GM21576 (cell line): ENCODE results near the gene HDAC4.

Experiments
- ATAC-seq: cut with Tn5 transposase; IDR thresholded peaks from one replicate; pipeline ENCODE4 v1.9.1; 2021; ENCODE audit warnings: mild to moderate bottlenecking, moderate library complexity; ENCODE audit not compliant: unreplicated experiment

HDAC4 gene

DNA sequence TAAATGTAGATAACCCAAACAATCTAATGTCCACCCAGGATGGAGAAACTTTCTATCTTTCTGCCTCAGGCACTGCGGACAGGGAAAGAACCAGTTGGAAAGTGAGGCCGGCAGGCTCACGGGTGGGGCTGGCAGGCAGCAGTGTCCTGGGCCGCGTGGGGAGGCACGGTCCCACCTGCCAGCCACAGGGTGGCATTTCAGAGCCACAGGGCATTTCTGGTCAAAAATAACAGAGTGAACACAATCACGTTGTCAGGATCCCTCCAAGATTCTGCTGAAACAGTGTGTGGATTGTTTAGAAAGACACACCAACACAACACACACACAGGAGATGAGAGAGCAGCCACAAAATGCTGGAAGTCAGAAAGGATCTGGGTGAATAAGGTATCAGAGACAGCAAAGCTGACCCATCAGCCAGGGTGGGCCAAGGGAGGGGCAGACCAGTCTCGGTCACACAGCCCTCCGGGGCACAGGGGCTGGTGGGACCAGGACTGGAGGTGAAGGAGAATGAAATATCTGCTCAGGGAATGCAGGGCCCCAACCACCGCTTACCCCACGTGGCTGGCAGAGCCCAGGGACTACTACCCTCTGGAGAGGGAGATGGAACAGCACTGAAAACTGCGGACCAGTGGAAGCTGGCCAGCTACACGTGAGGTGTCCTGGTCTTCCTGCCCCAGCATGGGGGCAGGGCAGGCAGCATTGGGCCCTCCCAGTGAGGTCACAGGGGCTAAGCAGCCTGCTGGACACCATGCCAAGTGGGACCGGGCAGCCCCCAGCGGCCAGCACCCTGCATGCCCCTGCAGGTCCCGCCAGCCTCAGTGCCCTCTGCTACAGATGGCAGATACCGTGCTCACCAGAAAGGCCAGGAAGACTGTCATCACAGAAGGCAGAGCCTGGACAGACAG lies 173.9 kb downstream of the HDAC4 start:
- ATAC-seq: no peak

DNA sequence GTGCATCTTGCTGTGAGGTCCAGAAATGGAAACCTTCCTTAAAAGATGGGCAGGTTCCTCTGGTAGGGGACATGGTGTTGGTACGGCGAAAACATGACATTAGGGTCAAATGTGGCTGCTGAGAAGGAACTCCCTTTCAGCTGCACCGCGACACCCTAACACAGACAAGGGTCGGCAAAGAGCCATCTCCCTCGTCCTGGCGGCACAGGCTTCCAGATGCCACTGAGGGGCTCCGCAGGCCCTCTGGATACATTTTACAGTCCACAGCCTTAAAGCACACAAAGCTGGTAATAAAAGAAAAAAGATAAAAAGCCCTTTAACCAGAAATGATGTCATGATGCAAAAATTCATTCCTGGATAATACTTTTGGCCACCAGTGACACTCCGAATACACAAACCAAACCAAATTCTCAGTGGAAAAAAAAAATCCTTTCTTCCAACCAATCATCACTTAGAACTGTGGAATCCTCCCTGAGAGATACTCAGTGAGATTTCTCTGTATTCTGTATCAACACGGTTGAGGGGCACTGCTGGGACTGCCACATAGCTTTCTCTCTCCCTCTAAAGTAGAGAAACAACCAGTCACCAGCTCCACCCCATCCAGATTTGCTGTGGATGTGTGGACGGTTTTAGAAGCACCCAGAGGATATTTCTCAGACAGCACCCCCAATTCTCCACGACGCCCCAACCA lies 174.8 kb downstream of the HDAC4 start:
- ATAC-seq: no peak

DNA sequence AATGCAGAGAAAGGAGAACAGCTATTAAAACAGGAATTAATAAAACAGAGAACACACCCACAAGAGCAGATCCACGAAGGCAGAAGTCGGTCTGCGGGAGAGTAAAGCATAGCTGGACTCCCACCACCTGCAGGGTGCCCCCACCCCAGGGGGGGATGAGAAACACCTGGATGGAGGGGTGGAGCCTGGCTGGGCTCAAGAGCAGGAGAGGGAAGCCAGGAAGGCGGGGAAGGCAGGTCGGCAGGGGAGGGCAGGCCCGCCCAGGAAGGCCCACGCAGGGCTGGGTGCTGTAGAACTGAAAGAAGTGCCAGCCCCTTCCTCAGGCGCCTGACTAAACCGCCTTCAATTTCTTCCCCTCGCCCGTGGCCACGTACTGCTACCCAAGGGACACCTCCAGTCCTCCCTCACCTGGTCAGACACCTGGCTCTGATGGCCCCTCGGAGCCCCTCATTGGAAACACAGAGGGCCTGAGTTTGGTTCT lies 175.4 kb downstream of the HDAC4 start:
- no peak for ATAC-seq

DNA sequence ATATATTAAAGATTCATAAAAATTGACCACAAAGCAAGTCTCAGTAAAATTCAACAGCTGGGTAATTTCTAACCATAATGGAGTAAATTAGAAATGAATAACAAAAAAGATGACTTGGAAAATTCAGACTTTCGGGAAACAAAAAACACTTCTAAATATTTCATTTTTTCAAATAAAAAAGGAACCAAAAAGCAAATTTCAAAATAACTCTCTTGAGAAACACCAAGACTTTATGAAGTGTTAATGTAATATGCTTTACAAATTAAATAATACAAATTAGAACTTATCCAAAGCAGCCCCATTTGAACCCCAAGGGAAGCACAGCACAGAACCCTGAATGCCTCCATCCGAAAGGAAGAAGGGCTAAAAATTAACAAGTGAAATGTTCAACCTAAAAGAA lies 175.9 kb downstream of the HDAC4 start:
- ATAC-seq: no peak

DNA sequence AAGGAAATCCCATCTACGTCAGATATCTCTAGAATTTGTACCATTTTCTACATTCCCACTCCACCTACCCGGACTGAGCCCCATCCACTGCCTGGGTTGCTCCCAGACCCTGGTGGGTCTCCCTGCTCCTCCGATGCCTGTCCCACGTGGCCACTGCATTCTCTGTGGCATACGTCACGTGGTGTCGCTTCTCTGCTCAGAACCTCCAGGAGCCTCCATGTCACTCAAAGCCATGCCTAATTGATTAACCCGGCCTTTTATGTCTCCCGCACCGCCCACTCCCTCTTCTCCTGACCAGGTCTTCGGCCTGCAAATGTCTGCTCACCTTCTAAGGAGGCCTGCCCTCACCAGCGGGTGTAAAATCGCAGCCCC lies 176.6 kb downstream of the HDAC4 start:
- no peak for ATAC-seq

GRCh38 chr2:239223310-239224198 lies 177.3 kb downstream of the HDAC4 start:
- no peak for ATAC-seq

DNA sequence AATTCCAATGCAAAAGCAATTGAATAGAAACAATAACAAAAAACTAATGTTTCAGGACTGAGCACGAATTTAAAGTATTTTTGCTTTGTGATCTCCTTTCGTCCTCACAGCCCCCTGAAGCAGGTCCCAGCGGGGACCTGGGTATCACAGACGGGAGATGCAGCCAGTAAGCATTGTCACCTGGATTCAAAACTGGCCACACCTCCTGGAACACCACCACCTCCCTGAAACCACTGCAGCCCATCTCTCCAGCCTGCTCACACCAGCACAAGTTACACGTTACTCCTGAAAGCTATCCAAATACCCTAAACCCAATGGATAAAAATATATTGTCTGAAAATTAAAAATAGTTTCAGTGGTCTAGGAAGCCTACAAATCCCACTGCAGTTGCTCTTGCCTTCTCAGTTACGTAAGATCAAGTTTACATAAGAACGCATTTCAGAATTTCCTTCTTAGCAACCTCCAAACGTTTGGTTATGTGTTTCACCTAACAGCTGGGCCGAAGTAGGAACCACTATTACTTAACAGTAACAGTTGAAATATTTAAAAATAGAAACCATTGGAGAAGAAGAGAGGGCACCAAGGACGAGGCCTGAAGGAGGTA lies 178.0 kb downstream of the HDAC4 start:
- no peak for ATAC-seq

DNA sequence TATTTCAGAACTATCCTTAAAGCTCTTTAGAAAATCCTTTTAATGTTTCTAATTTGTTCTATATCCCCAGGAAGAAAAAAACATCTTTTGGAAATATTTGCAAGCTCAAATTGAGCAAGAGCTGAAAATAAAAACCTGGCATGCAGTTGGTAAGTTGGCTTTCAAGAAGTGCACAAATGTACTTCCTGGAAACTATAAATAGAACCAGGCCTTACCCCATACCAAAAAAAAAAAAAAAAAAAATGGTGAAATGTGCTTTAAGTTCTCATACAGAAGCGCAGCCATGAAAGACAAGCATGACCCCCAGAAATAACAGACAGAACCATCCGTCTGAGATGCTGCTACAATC lies 178.5 kb downstream of the HDAC4 start:
- ATAC-seq: no peak

DNA sequence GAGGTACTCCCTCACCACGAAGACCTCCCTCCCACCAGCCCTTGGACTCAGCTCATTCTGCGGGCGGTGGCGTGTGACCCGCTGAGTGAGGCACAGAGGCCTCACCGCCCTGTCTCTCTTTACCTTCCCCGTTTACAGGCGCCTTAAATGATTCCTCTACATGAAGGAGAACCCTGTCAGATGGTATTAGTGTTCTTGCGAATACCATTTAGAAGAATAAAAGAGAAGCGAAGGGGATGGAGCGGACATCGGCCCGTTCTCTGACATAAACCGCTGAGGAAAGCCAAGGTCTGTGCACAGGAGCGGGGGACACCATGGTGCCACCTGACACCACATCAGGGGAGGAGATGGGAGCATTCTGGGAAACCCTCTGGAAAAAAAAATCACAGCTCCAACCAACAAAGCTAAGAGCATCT lies 179.8 kb downstream of the HDAC4 start:
- no peak for ATAC-seq

DNA sequence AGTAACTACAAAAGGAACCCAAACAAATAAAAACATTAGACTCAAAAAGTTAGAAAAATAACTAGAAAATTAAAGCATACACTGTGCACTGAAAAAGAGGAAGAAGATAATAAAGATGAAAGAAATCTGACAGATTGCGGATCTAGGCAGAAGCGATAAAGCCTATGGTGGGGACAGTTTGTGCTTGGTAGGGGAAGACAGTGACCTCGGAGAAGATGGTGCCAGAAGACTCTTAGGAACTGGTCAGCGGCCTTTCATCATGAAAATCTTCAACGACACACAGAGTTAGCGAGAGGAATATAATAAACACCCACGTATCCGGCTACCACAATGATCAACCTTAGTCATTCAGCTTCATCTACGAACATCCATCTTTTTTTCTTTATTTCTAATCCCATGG lies 180.5 kb downstream of the HDAC4 start:
- no peak for ATAC-seq

- ATAC-seq: no peak
These were observed 184.1 kb downstream of the HDAC4 start for GRCh38 chr2:239216614-239217273.

- no peak for ATAC-seq
These were observed 184.7 kb downstream of the HDAC4 start for GRCh38 chr2:239215988-239216613.

DNA sequence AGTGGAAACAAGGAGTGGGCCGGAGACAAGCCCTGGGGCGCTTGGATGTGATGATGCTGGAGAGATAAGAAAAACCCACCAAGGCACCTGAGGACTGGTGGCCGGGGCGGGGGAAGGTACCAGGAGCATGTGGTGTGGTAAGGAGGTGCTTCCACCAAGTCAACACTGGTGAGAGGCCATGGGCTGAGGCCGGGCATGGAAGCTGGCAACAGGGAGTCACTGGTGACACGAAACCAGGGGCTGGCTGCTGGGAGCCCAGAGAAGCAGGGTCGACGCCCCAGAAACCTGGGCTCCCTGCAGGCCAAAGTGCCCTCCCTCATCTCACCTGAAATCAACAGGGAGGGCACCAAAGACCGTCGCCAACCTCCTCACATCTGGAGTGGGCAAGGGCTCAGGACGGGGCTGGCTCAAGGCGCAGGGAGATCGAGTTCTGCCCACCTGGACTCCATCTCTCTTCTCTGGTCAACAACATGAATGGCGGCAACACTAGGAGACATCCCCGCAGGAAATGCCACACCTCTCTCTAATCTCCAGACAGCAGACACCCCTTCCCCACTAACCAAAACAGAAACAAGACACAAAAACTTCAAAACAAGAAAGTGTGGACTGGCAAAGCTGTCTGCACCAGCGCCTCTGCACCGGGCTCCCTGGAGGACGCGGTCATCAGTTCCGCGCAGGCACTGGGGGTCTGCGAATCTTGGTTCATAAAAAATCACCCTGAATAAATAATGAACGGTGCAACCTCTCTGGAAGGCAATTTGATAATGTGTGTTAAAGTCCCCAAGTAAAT lies 185.5 kb downstream of the HDAC4 start:
- no peak for ATAC-seq

DNA sequence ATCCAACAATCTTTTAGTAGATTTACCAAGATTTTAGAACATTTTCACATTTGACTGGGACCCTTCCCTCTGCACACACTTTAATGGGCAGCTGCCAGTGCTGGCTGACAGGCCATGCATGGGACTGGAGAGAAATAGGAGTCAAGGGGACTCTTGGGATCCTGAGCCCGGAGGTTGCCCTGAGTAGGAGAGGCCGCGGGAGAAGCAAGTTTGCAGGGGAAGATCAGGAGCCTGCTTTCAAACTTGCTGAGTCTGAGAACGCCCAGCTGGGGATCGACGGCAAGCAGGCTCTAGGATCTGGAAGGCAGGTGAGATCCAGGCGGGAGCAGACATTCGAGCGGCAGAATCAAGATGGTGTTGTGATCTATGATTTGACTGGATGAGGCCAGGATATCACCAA lies 186.1 kb downstream of the HDAC4 start:
- ATAC-seq: no peak

DNA sequence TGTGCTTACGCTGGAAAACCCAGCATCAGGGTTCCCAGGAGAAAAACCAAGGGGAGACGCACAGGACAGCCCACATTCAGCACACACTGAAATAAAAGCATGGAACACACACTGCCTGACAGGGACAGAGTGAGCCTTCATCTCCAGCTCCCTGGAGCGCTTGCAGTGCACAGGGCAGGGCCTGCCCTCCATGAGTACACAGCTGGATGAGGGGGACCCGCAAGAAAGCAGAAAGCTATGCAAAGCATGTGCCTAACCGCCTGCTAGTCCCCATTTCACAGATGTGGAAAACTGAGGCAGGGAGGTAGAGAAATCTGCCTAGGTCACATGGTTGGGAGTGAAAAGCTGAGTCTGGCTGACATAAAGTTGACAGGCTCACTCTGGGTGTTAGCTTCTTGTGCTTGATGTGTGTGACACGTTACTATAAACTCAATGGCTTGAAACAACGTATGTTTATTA lies 187.1 kb downstream of the HDAC4 start:
- no peak for ATAC-seq

DNA sequence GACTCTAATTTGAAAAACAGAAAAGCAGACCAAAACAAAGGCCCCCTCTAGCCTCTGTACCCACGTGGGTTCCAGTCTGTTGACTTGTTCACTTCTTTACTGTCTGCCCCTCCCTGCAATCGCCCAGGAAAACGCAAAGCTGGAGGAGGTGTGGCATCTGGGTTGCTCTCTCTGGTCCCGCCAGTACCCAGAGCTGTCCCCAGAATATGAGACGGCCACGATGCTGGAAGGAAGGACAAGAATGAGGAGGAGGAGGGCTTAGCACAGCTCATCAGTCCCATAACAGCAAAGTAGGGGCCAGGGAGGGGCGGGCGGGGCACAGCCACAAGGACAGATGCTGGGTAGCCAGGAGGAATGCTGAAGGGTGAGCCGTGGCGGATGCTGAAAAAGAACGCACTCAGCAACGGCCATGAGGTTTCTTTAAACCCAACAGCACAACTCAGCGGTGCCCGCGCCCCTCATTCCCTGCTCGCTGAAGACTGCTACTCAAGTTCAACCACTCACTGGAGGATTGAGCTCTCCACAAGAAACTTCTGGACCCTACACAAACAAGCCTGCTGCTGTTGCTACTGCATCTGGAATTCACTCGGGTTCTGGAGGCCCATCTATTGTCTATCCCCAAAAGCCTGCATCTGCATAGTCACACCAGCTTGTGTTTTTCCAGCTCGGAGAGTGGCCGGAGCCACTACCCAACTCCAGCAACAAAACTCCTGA lies 187.7 kb downstream of the HDAC4 start:
- no peak for ATAC-seq

DNA sequence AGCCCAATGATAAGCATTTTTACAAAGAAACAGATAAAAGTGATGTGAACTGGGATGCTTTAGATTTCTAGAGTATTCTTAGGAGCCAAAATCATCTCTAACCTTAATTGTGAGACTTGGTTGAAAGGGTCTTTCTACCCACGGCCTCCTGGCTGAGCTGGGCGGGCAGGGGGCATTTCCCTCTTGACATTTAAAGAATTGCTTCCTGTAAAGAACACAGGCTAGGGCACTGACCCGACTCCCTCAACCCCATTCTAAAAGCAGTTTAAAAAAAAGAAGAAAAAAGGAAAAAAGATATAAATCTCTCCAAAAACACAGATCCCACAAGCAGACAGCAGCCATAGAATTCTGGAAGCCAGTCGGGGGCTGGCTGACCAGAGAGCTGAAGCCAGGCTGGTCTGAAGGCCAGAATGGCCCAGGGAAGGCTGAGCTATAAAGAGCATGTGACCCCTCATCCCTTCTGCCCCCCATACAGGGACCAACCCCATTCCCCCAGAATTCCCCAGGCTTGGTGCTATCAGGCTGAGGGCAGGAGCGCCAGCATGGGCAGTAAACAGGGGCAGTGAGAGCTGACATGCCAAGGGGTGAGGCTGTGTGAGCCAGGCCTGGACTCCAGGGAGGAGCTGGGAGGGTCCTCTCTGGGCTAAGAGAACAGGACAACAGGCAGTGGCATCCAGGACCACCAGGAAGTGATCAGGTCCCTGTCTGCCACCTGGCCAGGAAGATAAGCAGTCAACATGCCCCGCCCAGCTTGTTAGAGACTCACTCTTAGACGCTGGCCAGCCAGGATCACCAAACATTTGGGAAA lies 188.5 kb downstream of the HDAC4 start:
- ATAC-seq: no peak
